Spleen (tissue), 11 donors: ENCODE measurements around the gene PALM3. TPM values are rescaled to one million over a fixed set of nuclear protein-coding genes. Genes with fewer than 3 reads are reported as not detected.

Experiments
- DNase-seq: peaks from one replicate; pipeline ENCODE4 v3.0.0-alpha.2; 2020
- H3K27ac ChIP-seq, 8 donors: fragments of 200-600 bp; sonication (generic) in 7 of 8; 1 replicate in 4 of 8; 2 replicates in 4 of 8; pipeline versions ENCODE4 v1.5.0 to v1.8.0; 2016 to 2021; ENCODE audit warnings: inconsistent platforms in 4 of 8, mild to moderate bottlenecking in 4 of 8, moderate library complexity in 1 of 8
- H3K27me3 ChIP-seq, 7 donors: fragments of 200-600 bp; sonication (generic) in 6 of 7; replicated peaks in 1 of 7; 1 replicate in 4 of 7; 2 replicates in 3 of 7; pipeline versions ENCODE4 v1.5.0 to v1.8.0; 2016 to 2021; ENCODE audit warnings: inconsistent platforms in 3 of 7, mild to moderate bottlenecking in 1 of 7
- H3K36me3 ChIP-seq, 6 donors: fragments of 200-600 bp; sonication (generic) in 5 of 6; 1 replicate in 4 of 6; 2 replicates in 2 of 6; pipeline versions ENCODE4 v1.5.0 to v1.8.0; 2016 to 2021; ENCODE audit warnings: inconsistent platforms in 2 of 6
- H3K4me1 ChIP-seq, 6 donors: fragments of 200-600 bp; sonication (generic) in 5 of 6; 1 replicate in 3 of 6; 2 replicates in 3 of 6; pipeline versions ENCODE4 v1.5.0 to v1.8.0; 2016 to 2021; ENCODE audit warnings: inconsistent platforms in 3 of 6
- H3K4me3 ChIP-seq, 8 donors: fragments of 200-600 bp; sonication (generic) in 7 of 8; 1 replicate in 4 of 8; 2 replicates in 4 of 8; pipeline versions ENCODE4 v1.5.0 to v1.8.0; 2016 to 2021; ENCODE audit warnings: inconsistent platforms in 4 of 8, mild to moderate bottlenecking in 4 of 8, moderate library complexity in 2 of 8
- H3K9me3 ChIP-seq, 8 donors: fragments of 200-600 bp; sonication (generic) in 7 of 8; 1 replicate in 4 of 8; 2 replicates in 4 of 8; pipeline versions ENCODE4 v1.5.0 to v1.8.0; 2016 to 2021; ENCODE audit warnings: inconsistent platforms in 4 of 8
- POLR2A ChIP-seq, 3 donors: fragments of 450-650 bp; IDR thresholded peaks; one replicate each; pipeline ENCODE4 v1.5.1; 2017; ENCODE audit warnings: antibody characterized with exemption in 3 of 3, mild to moderate bottlenecking in 1 of 3
- POLR2AphosphoS5 ChIP-seq, 3 donors: sonication (generic); formaldehyde crosslinking; IDR thresholded peaks; one replicate each; pipeline ENCODE4 v1.5.1; 2017; ENCODE audit warnings: antibody characterized with exemption in 3 of 3
- WGBS, 5 donors: extraction: QIAGEN DNeasy Blood & Tissue Kit in 3 of 5; methylation state at CpG; one replicate each; pipeline versions ENCODE4 v1.1.5 to v1.1.7; 2013 to 2018; 5-methylcytosine and 5-hydroxymethylcytosine counted together
- intact Hi-C: fragments of 100-400 bp; cut with DNase I; formaldehyde crosslinking; loops from one replicate; pipeline ENCODE4 v1.15.0; 2023; ENCODE audit warnings: low total_unique reads
- polyA plus RNA-seq, 3 donors: library from polyadenylated mRNA; stranded (reverse); fragments of 200-250 nt; gene quantifications; one replicate each; pipeline ENCODE4 v1.2.1, GENCODE V29; 2013
- total RNA-seq, 7 donors: library from RNA; depleted of rRNA in 3 of 7; stranded (reverse); fragments of >200 nt in 3 of 7; fragmentation: NEBNext Ultra II Directional in 4 of 7; extraction: Animal tissue kit (Norgen Biotek cat#: 25700) in 4 of 7; gene quantifications; one replicate each; pipeline versions ENCODE4 v1.1.0 to v1.2.1, GENCODE V29; 2016 to 2021
- TF ChIP-seq, protein P1 (sequence below), 11 experiments: fragments of 200-600 bp in 7 of 11; fragments of 450-650 bp in 4 of 11; sonication (generic) in 4 of 11; IDR thresholded peaks in 8 of 11; conservative IDR thresholded peaks in 3 of 11; 1 replicate in 7 of 11; 2 replicates in 4 of 11; pipeline versions ENCODE4 v1.4.0 to v1.8.0; 2016 to 2021; ENCODE audit warnings: antibody characterized with exemption in 11 of 11, inconsistent platforms in 4 of 11, mild to moderate bottlenecking in 1 of 11
- donor health status: healthy with polysubstance abuse.
- donor health status: DM: no; HTN: no; CAD: no; lungs with moderate emphysema.
- donor health status: DM: no; HTN: no; CAD: no.
- donor health status: Bipolar disorder and iron deficiency.
- donor health status: healthy.
- donor health status: DM: no; HTN: no; CAD: no.
- donor health status: DM: yes; HTN: yes; CAD: no.

PALM3 gene
- total and polyA plus RNA-seq, 10 donors, result 0.02 to 0.32 (median 0.05) TPM; not detected in 7

DNA sequence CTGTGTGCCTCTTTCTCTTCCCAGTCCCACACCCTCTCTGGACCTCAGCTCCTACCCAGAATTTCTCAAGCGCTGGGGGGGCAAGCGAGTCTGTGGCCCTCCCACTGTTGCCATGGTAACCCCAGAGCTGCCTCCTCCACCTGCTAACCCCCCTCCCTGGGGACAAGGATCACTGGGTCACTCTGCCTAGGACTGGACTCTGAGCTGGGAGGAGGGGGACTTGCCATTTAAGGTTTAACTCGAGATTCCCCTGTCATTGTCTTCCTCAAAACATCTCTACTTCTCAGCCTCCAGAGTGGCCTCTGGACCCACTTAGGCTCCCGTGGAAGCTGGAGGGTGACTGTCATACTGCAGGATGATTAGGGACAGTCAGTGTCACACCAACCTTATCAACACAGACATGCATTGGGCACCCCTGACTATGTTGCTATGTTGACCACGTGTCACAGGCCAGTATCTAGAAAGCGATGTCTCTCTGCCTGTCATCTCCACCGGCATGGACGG is 2.2 kb downstream of the PALM3 start:
- Histone ChIP-seq H3K9me3 (no peaks in the 10 kb centered on the region), H3K4me1 (peaks cover 0 to 26% (median 17%) of the 10 kb centered on the region in 6 donors), H3K27me3 (peaks cover 0 to 79% (median 44%) of the 10 kb centered on the region in 7 donors), H3K27ac (no peak overlapping the region), H3K36me3 (no peaks in the 10 kb centered on the region), H3K4me3 (no peak overlapping the region)
- no peak for DNase-seq
- TF ChIP-seq POLR2A (IDR thresholded peaks at IDR 0.05) (no peak), POLR2AphosphoS5 (IDR thresholded peaks at IDR 0.05) (no peak)
- 54 to 66% (median 58%) methylated on average over 8 of the region's 8 CpGs for whole genome bisulfite sequencing, 5 donors
- intact Hi-C loops, result no loop called here

DNA sequence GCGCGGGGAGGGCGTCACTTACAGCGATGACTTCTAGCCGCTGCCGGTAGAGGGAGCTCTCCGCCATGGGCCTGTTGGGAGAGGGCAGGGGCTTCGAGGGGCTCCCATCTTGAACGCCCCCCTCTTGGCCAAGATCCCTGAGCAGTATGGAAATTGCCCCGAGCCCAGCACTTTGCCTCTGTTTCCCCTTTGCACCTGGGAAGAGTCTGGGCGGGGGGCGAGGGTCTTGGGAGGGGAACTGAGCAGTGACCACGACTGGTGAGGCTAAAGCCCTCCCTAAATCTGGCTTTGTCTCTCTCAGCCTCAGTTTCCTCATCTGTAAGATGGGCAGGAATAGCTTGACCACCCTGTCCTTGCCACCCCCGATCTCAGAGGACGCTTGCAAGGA is 2.8 kb downstream of the PALM3 start:
- intact Hi-C loops, result no loop called here
- Histone ChIP-seq H3K27ac (no peak overlapping the region), H3K36me3 (no peaks in the 10 kb centered on the region), H3K4me3 (no peak overlapping the region), H3K27me3 (peaks cover 0 to 84% (median 44%) of the 10 kb centered on the region in 7 donors), H3K4me1 (peaks cover 0 to 26% (median 17%) of the 10 kb centered on the region in 6 donors), H3K9me3 (no peaks in the 10 kb centered on the region)
- TF ChIP-seq POLR2A (IDR thresholded peaks at IDR 0.05), result no peak
- TF ChIP-seq, protein P1, sequence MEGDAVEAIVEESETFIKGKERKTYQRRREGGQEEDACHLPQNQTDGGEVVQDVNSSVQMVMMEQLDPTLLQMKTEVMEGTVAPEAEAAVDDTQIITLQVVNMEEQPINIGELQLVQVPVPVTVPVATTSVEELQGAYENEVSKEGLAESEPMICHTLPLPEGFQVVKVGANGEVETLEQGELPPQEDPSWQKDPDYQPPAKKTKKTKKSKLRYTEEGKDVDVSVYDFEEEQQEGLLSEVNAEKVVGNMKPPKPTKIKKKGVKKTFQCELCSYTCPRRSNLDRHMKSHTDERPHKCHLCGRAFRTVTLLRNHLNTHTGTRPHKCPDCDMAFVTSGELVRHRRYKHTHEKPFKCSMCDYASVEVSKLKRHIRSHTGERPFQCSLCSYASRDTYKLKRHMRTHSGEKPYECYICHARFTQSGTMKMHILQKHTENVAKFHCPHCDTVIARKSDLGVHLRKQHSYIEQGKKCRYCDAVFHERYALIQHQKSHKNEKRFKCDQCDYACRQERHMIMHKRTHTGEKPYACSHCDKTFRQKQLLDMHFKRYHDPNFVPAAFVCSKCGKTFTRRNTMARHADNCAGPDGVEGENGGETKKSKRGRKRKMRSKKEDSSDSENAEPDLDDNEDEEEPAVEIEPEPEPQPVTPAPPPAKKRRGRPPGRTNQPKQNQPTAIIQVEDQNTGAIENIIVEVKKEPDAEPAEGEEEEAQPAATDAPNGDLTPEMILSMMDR (IDR thresholded peaks at IDR 0.05 in 8 of 11, conservative IDR thresholded peaks at IDR 0.05 in 3 of 11), result peak; percentile 8 to 72 (median 56)
- no peak for TF ChIP-seq POLR2AphosphoS5 (IDR thresholded peaks at IDR 0.05)
- no peak for DNase-seq
- WGBS, 5 donors, result 13 to 20% (median 17%) methylated on average over 15 of the region's 15 CpGs

DNA sequence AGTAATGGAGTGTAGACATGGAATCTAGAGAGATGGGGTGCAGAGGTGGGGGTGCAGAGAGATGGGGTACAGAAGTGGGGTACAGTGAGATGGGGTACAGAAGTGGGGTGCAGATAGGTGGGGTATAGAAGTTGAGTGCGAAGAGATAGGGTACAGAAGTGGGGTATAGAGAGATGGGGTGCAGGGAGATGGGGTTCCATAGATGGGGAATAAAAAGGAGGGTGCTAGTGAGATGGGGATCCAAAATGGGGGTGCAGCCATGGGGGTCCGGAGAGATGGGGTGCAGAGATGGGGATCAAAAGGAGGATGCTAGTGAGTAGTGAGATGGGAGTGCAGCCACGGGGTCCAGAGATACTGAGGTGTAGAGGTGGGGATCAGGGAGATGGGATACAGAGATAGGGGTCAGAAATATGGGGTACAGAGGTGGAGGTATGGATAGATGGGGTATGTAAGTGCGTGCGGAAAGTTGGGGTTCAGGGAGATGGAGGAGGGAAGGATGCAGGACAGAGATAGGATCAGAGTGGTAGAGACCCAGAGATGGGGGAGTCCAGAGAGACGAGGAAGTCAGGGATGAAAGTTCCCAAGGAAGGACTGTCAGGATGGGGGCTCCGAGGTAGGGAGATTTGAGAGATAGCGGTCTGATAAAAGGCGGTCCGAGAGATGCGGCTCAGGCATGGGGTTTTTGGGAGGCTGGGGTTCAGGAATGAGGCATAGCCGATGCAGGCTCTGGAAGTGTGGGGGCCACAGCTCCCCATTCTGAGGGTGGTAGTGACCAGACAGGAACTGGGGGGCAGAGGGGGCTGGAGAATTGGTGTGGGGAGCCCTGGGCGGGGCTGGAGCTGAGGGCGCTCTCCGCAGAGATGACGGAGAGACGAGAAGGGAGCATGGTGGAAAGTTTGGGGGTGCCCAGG is 3.4 kb downstream of the PALM3 start:
- H3K27ac ChIP-seq, result no peak overlapping the region
- whole genome bisulfite sequencing, 5 donors, result 23 to 25% (median 24%) methylated on average over 17 of the region's 17 CpGs
- intact Hi-C loops, result no loop called here
- peaks cover 0 to under 1% (median 0%) of the 10 kb centered on the region in 6 donors for H3K36me3 ChIP-seq
- H3K4me3 ChIP-seq, result peak overlapping the region in 1 of 8 donors; percentile 63
- H3K4me1 ChIP-seq, result peaks cover 0 to 26% (median 17%) of the 10 kb centered on the region in 6 donors
- H3K27me3 ChIP-seq, result peaks cover 0 to 79% (median 44%) of the 10 kb centered on the region in 7 donors
- TF ChIP-seq, protein P1 (IDR thresholded peaks at IDR 0.05 in 8 of 11, conservative IDR thresholded peaks at IDR 0.05 in 3 of 11), result no peak
- TF ChIP-seq POLR2AphosphoS5 (IDR thresholded peaks at IDR 0.05), result no peak
- H3K9me3 ChIP-seq, result peaks cover 0 to 1% (median 0%) of the 10 kb centered on the region in 8 donors
- DNase-seq, result no peak

DNA sequence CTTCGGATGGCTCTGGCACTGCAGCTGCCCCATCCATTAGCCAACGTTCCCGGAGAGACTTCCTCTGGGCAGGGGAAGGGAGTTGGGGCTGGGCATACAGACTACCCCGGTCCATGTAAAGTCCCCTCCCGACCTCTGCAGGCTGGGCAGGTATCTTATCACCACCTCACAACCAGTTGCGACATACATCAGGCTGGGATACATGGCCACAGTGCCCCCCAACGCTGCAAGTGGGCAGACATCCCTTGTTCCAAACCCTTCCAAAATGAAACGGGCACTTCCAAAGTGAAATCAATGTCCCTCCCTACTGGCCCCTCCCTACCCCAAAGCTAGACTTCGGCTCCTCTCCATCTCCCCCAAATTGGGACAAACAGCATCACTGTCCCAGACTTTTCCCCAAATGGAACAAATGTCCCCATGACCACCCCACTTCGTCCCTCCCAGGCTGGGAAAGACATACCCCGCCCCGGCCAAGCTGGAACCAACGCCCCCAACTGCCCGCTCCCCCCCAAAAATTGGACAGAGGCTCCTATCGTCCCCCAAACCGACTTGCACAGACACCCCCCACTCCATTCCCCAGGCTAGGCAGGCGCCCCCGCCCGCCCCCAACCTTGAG is 5.0 kb downstream of the PALM3 start:
- no peak for TF ChIP-seq POLR2A (IDR thresholded peaks at IDR 0.05)
- no peak for TF ChIP-seq POLR2AphosphoS5 (IDR thresholded peaks at IDR 0.05)
- TF ChIP-seq, protein P1 (IDR thresholded peaks at IDR 0.05 in 8 of 11, conservative IDR thresholded peaks at IDR 0.05 in 3 of 11), result no peak
- Histone ChIP-seq H3K36me3 (peaks cover 0 to 17% (median 12%) of the 10 kb centered on the region in 6 donors), H3K9me3 (peaks cover 0 to 10% (median 4%) of the 10 kb centered on the region in 8 donors), H3K27ac (no peak overlapping the region), H3K4me1 (peaks cover 0 to 26% (median 17%) of the 10 kb centered on the region in 6 donors), H3K4me3 (peak overlapping the region in 4 of 8 donors; percentile 25 to 63 (median 30)), H3K27me3 (peaks cover 0 to 65% (median 44%) of the 10 kb centered on the region in 7 donors)
- intact Hi-C loops, result no loop called here
- no peak for DNase-seq
- WGBS, 5 donors, result 35 to 43% (median 41%) methylated on average over 8 to 19 of the region's 19 CpGs
